NK-92 (cell line): ENCODE data around the gene MCTP2.

Experiments
- DNase-seq: peaks from one replicate; lab custom pipeline; 2025; ENCODE audit not compliant: unreplicated experiment; lab: John Stamatoyannopoulos, UW

Gene MCTP2

GRCh38 chr15:94263341-94264273, 32.2 kb downstream of the MCTP2 start:
- no peak for DNase-seq

- no peak for DNase-seq
These were observed 33.6 kb downstream of the MCTP2 start for GRCh38 chr15:94265009-94265408.

GRCh38 chr15:94265982-94266381, 34.6 kb downstream of the MCTP2 start:
- DNase-seq: no peak

- no peak for DNase-seq
These were observed 35.4 kb downstream of the MCTP2 start for GRCh38 chr15:94266789-94267188.

GRCh38 chr15:94269954-94270353, 38.6 kb downstream of the MCTP2 start:
- DNase-seq: no peak

- no peak for DNase-seq
These were observed 39.2 kb downstream of the MCTP2 start for GRCh38 chr15:94270570-94270969.

- no peak for DNase-seq
These were observed 41.0 kb downstream of the MCTP2 start for GRCh38 chr15:94272251-94272898.

- no peak for DNase-seq
These were observed 42.5 kb downstream of the MCTP2 start for GRCh38 chr15:94273826-94274225.

- DNase-seq: no peak
These were observed 43.4 kb downstream of the MCTP2 start for GRCh38 chr15:94274745-94275144.

- no peak for DNase-seq
These were observed 46.1 kb downstream of the MCTP2 start for GRCh38 chr15:94277485-94277884.

- DNase-seq: no peak
These were observed 48.4 kb downstream of the MCTP2 start for GRCh38 chr15:94279736-94280135.

- DNase-seq: no peak
These were observed 48.9 kb downstream of the MCTP2 start for GRCh38 chr15:94280301-94280700.

- DNase-seq: no peak
These were observed 51.2 kb downstream of the MCTP2 start for GRCh38 chr15:94282269-94283250.

GRCh38 chr15:94286583-94286982, 55.2 kb downstream of the MCTP2 start:
- no peak for DNase-seq

GRCh38 chr15:94287794-94288246, 56.5 kb downstream of the MCTP2 start:
- no peak for DNase-seq

GRCh38 chr15:94290730-94291129, 59.4 kb downstream of the MCTP2 start:
- no peak for DNase-seq

- no peak for DNase-seq
These were observed 62.3 kb downstream of the MCTP2 start for GRCh38 chr15:94293411-94294402.

GRCh38 chr15:94294556-94294955, 63.2 kb downstream of the MCTP2 start:
- DNase-seq: no peak

GRCh38 chr15:94295275-94295674, 63.9 kb downstream of the MCTP2 start:
- DNase-seq: no peak

GRCh38 chr15:94296717-94297116, 65.4 kb downstream of the MCTP2 start:
- no peak for DNase-seq
